ENCODE data around the gene DDX23. TPM values are rescaled to one million over a fixed set of nuclear protein-coding genes. Genes with fewer than 3 reads are reported as not detected.

DDX23 gene
- polyA plus RNA-seq, 1 donor (not counting 4 experiments of a cell fraction or from before 2014, with no cell fraction given): 57.8 TPM

- Histone ChIP-seq H3K9ac (ENCODE audit: control insufficient read depth, extremely low read depth, insufficient read depth, low read length) (no peak overlapping the region), H4K20me1 (ENCODE audit: control insufficient read depth, extremely low read depth, insufficient read depth, low read length) (no peaks in the 10 kb centered on the region), H3K36me3 (ENCODE audit: control insufficient read depth in 2 of 2, extremely low read depth in 1 of 2, insufficient read depth in 2 of 2, low read length in 2 of 2) (peaks cover 38 to 45% of the 10 kb centered on the region in 2 experiments), H3K79me2 (ENCODE audit: control insufficient read depth, insufficient read depth, low read length) (no peaks in the 10 kb centered on the region), H3K4me1 (ENCODE audit: control insufficient read depth, extremely low read depth, insufficient read depth, low read length) (no peaks in the 10 kb centered on the region), H3K9me3 (ENCODE audit: control insufficient read depth, low read depth, low read length) (no peaks in the 10 kb centered on the region), H3K27ac (ENCODE audit: control insufficient read depth, insufficient read depth, low read length) (no peak overlapping the region), H3K4me3 (ENCODE audit: control insufficient read depth in 2 of 3, extremely low read depth in 1 of 3, insufficient read depth in 2 of 3, low read depth in 1 of 3, low read length in 3 of 3) (no peak overlapping the region), H3K9me1 (ENCODE audit: control insufficient read depth, extremely low read depth, insufficient read depth, low read length) (no peaks in the 10 kb centered on the region), H3K4me2 (ENCODE audit: control insufficient read depth, extremely low read depth, insufficient read depth, low read depth, low read length) (no peak overlapping the region), H3K27me3 (ENCODE audit: control insufficient read depth, extremely low read depth, insufficient read depth, low read length) (no peaks in the 10 kb centered on the region), H2AFZ (ENCODE audit: control insufficient read depth, low read length) (no peak overlapping the region)
- no peak for FAIRE-seq
- dilution Hi-C loops (cut with MboI; ENCODE audit: extremely low pct_ligation_motif_present, low sequenced_read_pairs): no loop called here
- TF ChIP-seq CTCF (optimal IDR thresholded peaks at IDR 0.05 in 1 of 3, IDR thresholded peaks at IDR 0.05 in 1 of 3, conservative IDR thresholded peaks at IDR 0.05 in 1 of 3; ENCODE audit: extremely low read depth in 1 of 3, insufficient read depth in 2 of 3, low read length in 3 of 3): no peak
- TF ChIP-seq EZH2 (IDR thresholded peaks at IDR 0.05; ENCODE audit: low read length): no peak
- DNase-seq (ENCODE audit: low read depth, low spot score): no peak
Measured at GRCh38 chr12:48838048-48838447, 13.9 kb downstream of the DDX23 start.

GRCh38 chr12:48832321-48833060, 19.5 kb downstream of the DDX23 start:
- H3K36me3 ChIP-seq (ENCODE audit: control insufficient read depth in 2 of 2, extremely low read depth in 1 of 2, insufficient read depth in 2 of 2, low read length in 2 of 2): peaks cover 50 to 69% of the 10 kb centered on the region in 2 experiments
- dilution Hi-C loops (cut with MboI; ENCODE audit: extremely low pct_ligation_motif_present, low sequenced_read_pairs): no loop called here

More at GRCh38 chr12:48832321-48833060, 19.5 kb downstream of the DDX23 start:
- no peaks in the 10 kb centered on the region for H3K4me1 ChIP-seq (ENCODE audit: control insufficient read depth, extremely low read depth, insufficient read depth, low read length)
- no peaks in the 10 kb centered on the region for H3K79me2 ChIP-seq (ENCODE audit: control insufficient read depth, insufficient read depth, low read length)
- H3K4me3 ChIP-seq (ENCODE audit: control insufficient read depth in 2 of 3, extremely low read depth in 1 of 3, insufficient read depth in 2 of 3, low read depth in 1 of 3, low read length in 3 of 3): no peak overlapping the region
- DNase-seq (ENCODE audit: low read depth, low spot score) (no peak), FAIRE-seq (no peak)
- TF ChIP-seq EZH2 (IDR thresholded peaks at IDR 0.05; ENCODE audit: low read length): no peak
- TF ChIP-seq CTCF (optimal IDR thresholded peaks at IDR 0.05 in 1 of 3, IDR thresholded peaks at IDR 0.05 in 1 of 3, conservative IDR thresholded peaks at IDR 0.05 in 1 of 3; ENCODE audit: extremely low read depth in 1 of 3, insufficient read depth in 2 of 3, low read length in 3 of 3): no peak
- no peak overlapping the region for H3K9ac ChIP-seq (ENCODE audit: control insufficient read depth, extremely low read depth, insufficient read depth, low read length)
- H3K9me1 ChIP-seq (ENCODE audit: control insufficient read depth, extremely low read depth, insufficient read depth, low read length): no peaks in the 10 kb centered on the region
- no peak overlapping the region for H3K4me2 ChIP-seq (ENCODE audit: control insufficient read depth, extremely low read depth, insufficient read depth, low read depth, low read length)
- H3K9me3 ChIP-seq (ENCODE audit: control insufficient read depth, low read depth, low read length): no peaks in the 10 kb centered on the region
- no peak overlapping the region for H3K27ac ChIP-seq (ENCODE audit: control insufficient read depth, insufficient read depth, low read length)
- H3K27me3 ChIP-seq (ENCODE audit: control insufficient read depth, extremely low read depth, insufficient read depth, low read length): no peaks in the 10 kb centered on the region
- H4K20me1 ChIP-seq (ENCODE audit: control insufficient read depth, extremely low read depth, insufficient read depth, low read length): peaks cover 7% of the 10 kb centered on the region
- no peak overlapping the region for H2AFZ ChIP-seq (ENCODE audit: control insufficient read depth, low read length)
